ENCODE measurements around the gene ELFN1.

- TF ChIP-seq POLR2A (IDR thresholded peaks at IDR 0.05), result no peak
- TF ChIP-seq, protein P1, sequence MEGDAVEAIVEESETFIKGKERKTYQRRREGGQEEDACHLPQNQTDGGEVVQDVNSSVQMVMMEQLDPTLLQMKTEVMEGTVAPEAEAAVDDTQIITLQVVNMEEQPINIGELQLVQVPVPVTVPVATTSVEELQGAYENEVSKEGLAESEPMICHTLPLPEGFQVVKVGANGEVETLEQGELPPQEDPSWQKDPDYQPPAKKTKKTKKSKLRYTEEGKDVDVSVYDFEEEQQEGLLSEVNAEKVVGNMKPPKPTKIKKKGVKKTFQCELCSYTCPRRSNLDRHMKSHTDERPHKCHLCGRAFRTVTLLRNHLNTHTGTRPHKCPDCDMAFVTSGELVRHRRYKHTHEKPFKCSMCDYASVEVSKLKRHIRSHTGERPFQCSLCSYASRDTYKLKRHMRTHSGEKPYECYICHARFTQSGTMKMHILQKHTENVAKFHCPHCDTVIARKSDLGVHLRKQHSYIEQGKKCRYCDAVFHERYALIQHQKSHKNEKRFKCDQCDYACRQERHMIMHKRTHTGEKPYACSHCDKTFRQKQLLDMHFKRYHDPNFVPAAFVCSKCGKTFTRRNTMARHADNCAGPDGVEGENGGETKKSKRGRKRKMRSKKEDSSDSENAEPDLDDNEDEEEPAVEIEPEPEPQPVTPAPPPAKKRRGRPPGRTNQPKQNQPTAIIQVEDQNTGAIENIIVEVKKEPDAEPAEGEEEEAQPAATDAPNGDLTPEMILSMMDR (IDR thresholded peaks at IDR 0.05), result no peak
- TF ChIP-seq EP300 (IDR thresholded peaks at IDR 0.05), result no peak
These were observed 45.6 kb downstream of the ELFN1 start for GRCh38 chr7:1715671-1716074.
